ENCODE measurements around the gene FAM89B. TPM values are rescaled to one million over a fixed set of nuclear protein-coding genes. Genes with fewer than 3 reads are reported as not detected.

Gene FAM89B
- total RNA-seq, 2 donors from 2014 or later, result 53.3 to 127 TPM

DNA sequence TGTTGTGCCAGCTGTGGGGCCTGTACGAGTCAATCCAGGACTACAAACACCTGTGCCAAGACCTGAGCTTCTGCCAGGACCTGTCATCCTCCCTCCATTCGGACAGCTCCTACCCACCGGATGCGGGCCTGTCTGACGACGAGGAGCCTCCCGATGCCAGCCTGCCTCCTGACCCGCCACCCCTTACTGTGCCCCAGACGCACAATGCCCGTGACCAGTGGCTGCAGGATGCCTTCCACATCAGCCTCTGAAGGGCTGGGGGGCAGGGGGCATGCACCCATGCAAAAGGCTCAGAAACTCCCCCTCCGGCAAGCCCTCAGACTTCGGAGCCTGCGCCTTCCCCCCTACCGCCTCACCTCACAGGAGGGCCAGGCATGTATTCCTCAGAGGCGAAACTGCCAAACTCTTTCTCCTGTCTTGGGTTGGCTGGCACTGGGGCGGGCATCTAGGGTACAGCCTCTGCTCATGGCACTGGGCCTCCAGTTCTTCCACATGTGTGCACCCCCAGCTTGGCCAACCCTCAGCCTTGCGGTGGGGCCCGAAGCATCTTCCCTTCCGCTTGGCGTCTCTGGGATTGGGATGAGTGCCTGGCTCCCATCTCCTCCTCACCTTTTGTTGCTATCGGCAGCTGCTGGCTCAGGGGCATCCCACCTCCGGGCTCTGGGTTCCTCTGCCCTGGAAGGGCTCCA lies 1.2 kb downstream of the FAM89B start:
- TF ChIP-seq, protein P1, sequence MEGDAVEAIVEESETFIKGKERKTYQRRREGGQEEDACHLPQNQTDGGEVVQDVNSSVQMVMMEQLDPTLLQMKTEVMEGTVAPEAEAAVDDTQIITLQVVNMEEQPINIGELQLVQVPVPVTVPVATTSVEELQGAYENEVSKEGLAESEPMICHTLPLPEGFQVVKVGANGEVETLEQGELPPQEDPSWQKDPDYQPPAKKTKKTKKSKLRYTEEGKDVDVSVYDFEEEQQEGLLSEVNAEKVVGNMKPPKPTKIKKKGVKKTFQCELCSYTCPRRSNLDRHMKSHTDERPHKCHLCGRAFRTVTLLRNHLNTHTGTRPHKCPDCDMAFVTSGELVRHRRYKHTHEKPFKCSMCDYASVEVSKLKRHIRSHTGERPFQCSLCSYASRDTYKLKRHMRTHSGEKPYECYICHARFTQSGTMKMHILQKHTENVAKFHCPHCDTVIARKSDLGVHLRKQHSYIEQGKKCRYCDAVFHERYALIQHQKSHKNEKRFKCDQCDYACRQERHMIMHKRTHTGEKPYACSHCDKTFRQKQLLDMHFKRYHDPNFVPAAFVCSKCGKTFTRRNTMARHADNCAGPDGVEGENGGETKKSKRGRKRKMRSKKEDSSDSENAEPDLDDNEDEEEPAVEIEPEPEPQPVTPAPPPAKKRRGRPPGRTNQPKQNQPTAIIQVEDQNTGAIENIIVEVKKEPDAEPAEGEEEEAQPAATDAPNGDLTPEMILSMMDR (IDR thresholded peaks at IDR 0.05), result no peak
- no peaks in the 10 kb centered on the region for H3K9me3 ChIP-seq
- DNase-seq (ENCODE audit: low spot score) (no peak), ATAC-seq (ENCODE audit: insufficient number of reproducible peaks, low FRiP score, low read depth) (no peak)
- H3K27ac ChIP-seq, result peak overlapping the region; percentile 79 to 96
- peak overlapping the region; percentile 93 for H3K4me3 ChIP-seq
- H3K36me3 ChIP-seq, result no peaks in the 10 kb centered on the region
- no peaks in the 10 kb centered on the region for H3K27me3 ChIP-seq (replicated peaks; ENCODE audit: insufficient read depth)
- peaks cover 42 to 62% of the 10 kb centered on the region in 2 donors for H3K4me1 ChIP-seq (ENCODE audit: control insufficient read depth in 1 of 2, low read depth in 2 of 2)

DNA sequence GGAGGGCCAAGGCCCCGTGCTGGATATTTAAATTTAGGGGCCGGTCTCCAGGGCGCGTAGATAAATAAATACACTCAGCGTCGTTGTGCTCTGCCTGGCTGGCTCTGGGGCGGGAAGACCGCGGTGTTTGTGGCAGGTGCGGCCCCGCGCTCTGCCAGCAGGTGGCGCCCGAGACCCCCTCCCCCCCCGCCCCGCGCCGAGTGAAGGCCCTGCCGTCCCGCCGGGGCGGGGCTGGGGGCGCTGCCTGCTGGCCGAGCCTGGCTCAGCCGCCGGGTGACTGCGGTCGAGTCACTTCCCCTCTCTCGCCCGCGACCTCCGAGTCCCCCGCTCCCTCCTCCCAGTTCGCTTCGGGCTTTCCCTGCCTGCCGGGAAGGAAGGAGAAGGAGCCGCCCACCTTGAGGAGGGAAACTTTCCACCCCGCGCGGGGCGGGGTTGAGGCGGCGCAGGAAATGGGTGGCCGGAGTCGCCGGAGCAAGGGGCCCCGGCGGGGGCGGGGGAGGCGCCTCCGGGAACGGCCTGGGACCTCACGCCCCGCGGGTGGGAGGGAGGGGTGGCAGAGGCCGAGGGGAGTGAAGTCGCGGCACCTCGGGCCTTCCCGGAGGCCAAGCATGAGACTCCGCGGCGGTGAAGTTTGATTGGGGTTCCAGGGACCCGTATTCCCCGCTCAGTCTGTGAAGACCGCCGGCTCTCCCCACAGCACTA lies 1.9 kb downstream of the FAM89B start:
- peak overlapping the region; percentile 96 to 97 for H3K27ac ChIP-seq
- peaks cover 2% of the 10 kb centered on the region for H3K36me3 ChIP-seq
- ATAC-seq (ENCODE audit: insufficient number of reproducible peaks, low FRiP score, low read depth) (peak; percentile 13), DNase-seq (ENCODE audit: low spot score) (peak; percentile 80)
- no peaks in the 10 kb centered on the region for H3K27me3 ChIP-seq (replicated peaks; ENCODE audit: insufficient read depth)
- no peaks in the 10 kb centered on the region for H3K9me3 ChIP-seq
- peak overlapping the region; percentile 93 for H3K4me3 ChIP-seq
- peaks cover 39 to 62% of the 10 kb centered on the region in 2 donors for H3K4me1 ChIP-seq (ENCODE audit: control insufficient read depth in 1 of 2, low read depth in 2 of 2)
- TF ChIP-seq, protein P1 (IDR thresholded peaks at IDR 0.05), result peak; percentile 99

DNA sequence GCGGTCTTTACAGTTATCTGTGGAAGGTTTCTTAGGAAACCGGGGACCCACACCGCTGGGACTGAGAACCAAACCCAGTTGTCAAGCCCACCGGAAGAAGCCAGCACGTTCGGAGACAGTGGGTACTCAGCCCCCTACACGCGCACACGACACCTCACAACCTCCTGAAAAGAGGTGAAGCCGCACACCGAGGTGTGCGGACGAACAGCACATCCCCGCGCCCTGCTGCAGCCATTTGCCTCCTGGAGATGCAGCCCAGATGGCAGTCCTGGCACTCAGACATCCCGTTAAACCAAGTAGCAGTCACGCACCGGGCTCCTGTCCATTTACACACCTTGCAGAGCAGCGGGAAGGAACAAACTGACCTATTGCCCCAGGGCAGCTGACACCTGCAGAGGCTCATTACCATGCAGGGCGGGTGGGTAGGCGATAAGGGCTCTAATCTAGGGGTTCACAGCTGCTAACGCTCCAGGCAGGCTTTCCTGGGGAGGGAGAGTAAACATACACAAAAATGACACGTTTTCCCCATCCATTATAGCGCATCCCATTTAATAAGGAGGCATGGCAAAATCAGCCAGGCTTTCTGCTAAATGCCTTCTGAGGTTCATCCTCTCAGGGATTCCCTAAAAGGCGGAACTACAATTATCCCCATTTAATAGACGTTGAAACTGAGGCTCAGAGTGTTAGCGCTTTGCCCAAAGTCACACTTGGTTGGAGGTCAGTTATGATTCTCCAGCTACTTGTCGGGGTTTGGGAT lies 2.7 kb downstream of the FAM89B start:
- peak overlapping the region; percentile 93 for H3K4me3 ChIP-seq
- H3K27ac ChIP-seq, result peak overlapping the region; percentile 96 to 97
- H3K27me3 ChIP-seq (replicated peaks; ENCODE audit: insufficient read depth), result no peaks in the 10 kb centered on the region
- H3K4me1 ChIP-seq (ENCODE audit: control insufficient read depth in 1 of 2, low read depth in 2 of 2), result peaks cover 38 to 61% of the 10 kb centered on the region in 2 donors
- peaks cover 9% of the 10 kb centered on the region for H3K36me3 ChIP-seq
- ATAC-seq (ENCODE audit: insufficient number of reproducible peaks, low FRiP score, low read depth), result no peak
- TF ChIP-seq, protein P1 (IDR thresholded peaks at IDR 0.05), result no peak
- no peaks in the 10 kb centered on the region for H3K9me3 ChIP-seq
- no peak for DNase-seq (ENCODE audit: low spot score)

DNA sequence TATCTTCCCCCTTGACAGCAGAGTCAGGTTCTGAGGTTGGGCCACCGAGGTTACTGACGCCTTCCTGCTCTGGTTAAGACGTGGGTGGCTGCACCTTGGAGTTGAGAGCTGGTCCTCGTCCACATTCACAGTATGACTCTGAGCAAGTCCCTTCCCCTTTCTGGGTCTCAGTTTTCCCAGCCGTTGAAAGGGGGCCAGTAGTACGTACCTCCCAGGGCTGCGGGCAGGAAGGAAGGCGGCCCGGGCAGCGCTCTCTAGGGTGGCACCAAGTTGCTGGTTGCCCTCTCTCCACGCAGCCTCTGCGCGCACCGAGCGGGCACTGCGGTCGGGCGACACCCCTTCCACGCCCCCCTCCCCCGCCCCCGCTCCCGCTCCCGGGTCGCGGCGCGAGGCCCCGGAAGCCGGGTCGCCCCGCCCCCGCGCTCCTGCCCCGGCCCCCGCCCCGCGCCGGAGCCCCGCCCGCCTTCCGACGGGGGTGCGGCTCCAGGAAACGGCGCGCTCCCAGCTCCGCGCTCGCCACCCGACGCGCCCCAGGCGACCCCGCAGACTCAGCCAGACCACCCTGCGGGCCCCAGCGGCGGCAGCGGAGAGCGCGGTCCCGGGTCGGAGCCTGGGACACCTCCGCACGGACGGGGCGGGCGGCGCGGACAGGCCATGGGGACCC lies 3.4 kb downstream of the FAM89B start, which contains the start of gene EHBP1L1:
EHBP1L1 (plus strand) TSS at position 486 of the 664 bp plus-strand sequence. CDS start 250 bp downstream, outside the sequence.
- H3K4me1 ChIP-seq (ENCODE audit: control insufficient read depth in 1 of 2, low read depth in 2 of 2), result peaks cover 37 to 59% of the 10 kb centered on the region in 2 donors
- H3K9me3 ChIP-seq, result no peaks in the 10 kb centered on the region
- H3K36me3 ChIP-seq, result peaks cover 16% of the 10 kb centered on the region
- H3K27me3 ChIP-seq (replicated peaks; ENCODE audit: insufficient read depth), result no peaks in the 10 kb centered on the region
- peak within 1 kb of the TSS; percentile 96 to 97 for H3K27ac ChIP-seq
- DNase-seq (ENCODE audit: low spot score) (no peak), ATAC-seq (ENCODE audit: insufficient number of reproducible peaks, low FRiP score, low read depth) (no peak)
- peak within 1 kb of the TSS; percentile 93 for H3K4me3 ChIP-seq
- TF ChIP-seq, protein P1 (IDR thresholded peaks at IDR 0.05), result no peak
